SU-DHL-6 (cell line): ENCODE data around the gene PTPRG.

Experiments used
- H2AFZ ChIP-seq: fragments of 200-600 bp; sonication (generic); 2 replicates; pipeline ENCODE4 v1.6.1; 2014; ENCODE audit warnings: low read depth, mild to moderate bottlenecking, moderate library complexity, mixed read lengths, antibody characterized with exemption, low read length; ENCODE audit not compliant: severe bottlenecking
- H3F3A ChIP-seq: fragments of 200-600 bp; shearing (Covaris generic); 2 replicates; pipeline ENCODE4 v1.6.0; 2016; ENCODE audit warnings: antibody characterized with exemption, mild to moderate bottlenecking; ENCODE audit not compliant: insufficient read depth
- H3K27ac ChIP-seq: fragments of 200-600 bp; sonication (generic); 2 replicates; pipeline ENCODE4 v1.5.1; 2016; ENCODE audit warnings: low read depth, mild to moderate bottlenecking, low read length, moderate library complexity, mixed read lengths
- H3K27me3 ChIP-seq: fragments of 200-600 bp; sonication (generic), shearing (Covaris generic); 2 replicates; pipeline ENCODE4 v1.6.0; 2014; ENCODE audit warnings: mild to moderate bottlenecking, low read length
- H3K36me3 ChIP-seq: fragments of 200-600 bp; sonication (generic); 2 replicates; pipeline ENCODE4 v1.6.1; 2014; ENCODE audit warnings: mild to moderate bottlenecking, low read length, mixed read lengths
- H3K4me2 ChIP-seq: fragments of 300-600, 200-600 bp; shearing (Covaris generic), sonication (generic); 2 replicates; pipeline ENCODE4 v1.6.0; 2014; ENCODE audit warnings: low read length, low read depth, mild to moderate bottlenecking; ENCODE audit not compliant: poor library complexity, severe bottlenecking
- H3K4me3 ChIP-seq: fragments of 200-600 bp; sonication (generic); 2 replicates; pipeline ENCODE4 v1.5.1; 2014; ENCODE audit warnings: antibody characterized with exemption, low read length, mild to moderate bottlenecking, mixed read lengths; ENCODE audit not compliant: insufficient read depth, poor library complexity, severe bottlenecking
- H3K79me2 ChIP-seq: fragments of 200-600 bp; sonication (generic); 2 replicates; pipeline ENCODE4 v1.6.1; 2014; ENCODE audit warnings: mild to moderate bottlenecking, low read length, moderate library complexity; ENCODE audit not compliant: insufficient read depth
- H3K9ac ChIP-seq: fragments of 200-600 bp; sonication (generic); 2 replicates; pipeline ENCODE4 v1.7.0; 2014; ENCODE audit warnings: mild to moderate bottlenecking, low read length
- H3K9me2 ChIP-seq: fragments of 200-600 bp; sonication (generic); replicated peaks from 2 replicates; pipeline ENCODE4 v1.6.1; 2014; ENCODE audit warnings: low read length; ENCODE audit not compliant: insufficient read depth
- H3K9me3 ChIP-seq: fragments of 200-600 bp; sonication (generic); 2 replicates; pipeline ENCODE4 v1.6.1; 2014; ENCODE audit warnings: low read length, mixed read lengths; ENCODE audit not compliant: insufficient read depth
- H4K20me1 ChIP-seq: fragments of 200-600 bp; sonication (generic); 2 replicates; pipeline ENCODE4 v1.6.1; 2014; ENCODE audit warnings: low read depth, mild to moderate bottlenecking, antibody characterized with exemption, low read length, moderate library complexity, mixed read lengths
- EZH2phosphoT487 ChIP-seq: fragments of 200-600 bp; sonication (generic), shearing (Covaris generic); conservative IDR thresholded peaks from 2 replicates; pipeline ENCODE4 v1.6.1; 2018; ENCODE audit warnings: mild to moderate bottlenecking, antibody characterized with exemption, low read length, moderate library complexity, mixed read lengths
- TF ChIP-seq, protein P1 (sequence below): fragments of 200-600 bp; sonication (generic); IDR thresholded peaks from one replicate; pipeline ENCODE4 v1.5.1; 2017; ENCODE audit warnings: antibody characterized with exemption, mild to moderate bottlenecking, low read length, moderate library complexity; ENCODE audit not compliant: insufficient read depth, poor library complexity, severe bottlenecking

Gene PTPRG

DNA sequence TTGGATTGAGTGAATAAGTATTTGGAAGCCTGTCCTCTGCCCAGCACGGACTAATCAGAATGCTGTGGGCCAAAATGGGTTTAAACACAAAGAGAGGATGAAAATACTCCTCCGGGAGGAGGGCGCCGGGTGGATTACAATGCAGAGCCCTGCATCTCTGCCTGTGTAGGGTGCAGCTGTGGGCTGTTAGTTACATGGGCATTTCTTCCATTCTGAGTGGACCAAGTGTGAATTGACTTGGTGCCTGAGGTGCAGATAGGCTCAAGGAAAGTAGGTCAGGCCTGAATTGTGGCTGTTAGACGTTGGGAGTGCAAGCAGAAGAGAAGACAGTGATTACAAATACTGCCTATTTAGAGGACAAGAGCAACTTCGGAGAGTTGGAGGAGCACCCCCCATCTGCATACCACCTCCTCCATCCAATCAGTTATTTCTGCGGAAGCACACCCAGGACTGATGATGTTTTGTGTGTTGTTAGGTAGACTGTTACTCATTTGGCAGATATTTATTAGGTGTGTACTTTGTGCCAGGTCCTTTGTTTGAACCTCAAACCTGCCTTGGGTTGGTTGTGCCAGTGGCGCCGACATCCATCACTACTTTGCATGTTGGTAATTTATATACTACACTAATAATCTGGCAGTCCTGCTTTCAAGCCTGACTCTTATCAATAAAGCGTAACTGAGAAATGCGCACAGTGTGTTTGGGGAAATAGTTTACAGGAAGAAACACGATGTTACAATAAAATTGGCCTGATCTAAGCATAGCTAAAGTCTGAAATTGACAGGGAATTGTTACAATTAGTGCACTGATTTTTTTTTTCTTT is 33.0 kb downstream of the PTPRG start:
- no peaks in the 10 kb centered on the region for H3F3A ChIP-seq
- H3K4me2 ChIP-seq = no peak overlapping the region
- no peak overlapping the region for H3K4me3 ChIP-seq
- no peaks in the 10 kb centered on the region; the same call in 1 of the 2 replicates for H4K20me1 ChIP-seq
- no peaks in the 10 kb centered on the region for H3K9me2 ChIP-seq
- no peak for TF ChIP-seq EZH2phosphoT487
- TF ChIP-seq, protein P1, sequence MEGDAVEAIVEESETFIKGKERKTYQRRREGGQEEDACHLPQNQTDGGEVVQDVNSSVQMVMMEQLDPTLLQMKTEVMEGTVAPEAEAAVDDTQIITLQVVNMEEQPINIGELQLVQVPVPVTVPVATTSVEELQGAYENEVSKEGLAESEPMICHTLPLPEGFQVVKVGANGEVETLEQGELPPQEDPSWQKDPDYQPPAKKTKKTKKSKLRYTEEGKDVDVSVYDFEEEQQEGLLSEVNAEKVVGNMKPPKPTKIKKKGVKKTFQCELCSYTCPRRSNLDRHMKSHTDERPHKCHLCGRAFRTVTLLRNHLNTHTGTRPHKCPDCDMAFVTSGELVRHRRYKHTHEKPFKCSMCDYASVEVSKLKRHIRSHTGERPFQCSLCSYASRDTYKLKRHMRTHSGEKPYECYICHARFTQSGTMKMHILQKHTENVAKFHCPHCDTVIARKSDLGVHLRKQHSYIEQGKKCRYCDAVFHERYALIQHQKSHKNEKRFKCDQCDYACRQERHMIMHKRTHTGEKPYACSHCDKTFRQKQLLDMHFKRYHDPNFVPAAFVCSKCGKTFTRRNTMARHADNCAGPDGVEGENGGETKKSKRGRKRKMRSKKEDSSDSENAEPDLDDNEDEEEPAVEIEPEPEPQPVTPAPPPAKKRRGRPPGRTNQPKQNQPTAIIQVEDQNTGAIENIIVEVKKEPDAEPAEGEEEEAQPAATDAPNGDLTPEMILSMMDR = no peak
- H3K9me3 ChIP-seq = no peaks in the 10 kb centered on the region
- no peak overlapping the region for H2AFZ ChIP-seq
- no peaks in the 10 kb centered on the region for H3K27me3 ChIP-seq
- H3K9ac ChIP-seq = no peak overlapping the region
- H3K79me2 ChIP-seq = no peaks in the 10 kb centered on the region
- no peaks in the 10 kb centered on the region for H3K36me3 ChIP-seq
- H3K27ac ChIP-seq = no peak overlapping the region

DNA sequence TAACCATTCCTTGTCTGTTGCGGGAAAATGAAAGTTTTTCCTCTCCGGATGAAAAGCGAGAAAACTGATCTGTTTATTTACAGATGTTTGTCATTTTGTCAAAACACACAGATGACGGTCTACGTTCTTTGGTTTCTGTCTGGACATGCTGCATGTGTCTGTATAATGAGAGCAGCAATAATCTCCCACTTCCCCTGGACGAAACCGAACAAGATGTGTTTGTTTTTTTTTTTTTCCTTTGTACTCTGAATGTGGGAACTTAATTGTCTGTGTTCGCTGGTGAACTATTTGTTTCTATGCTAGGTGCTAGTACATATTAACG is 33.6 kb downstream of the PTPRG start:
- H3K4me3 ChIP-seq = no peak overlapping the region
- H3K27ac ChIP-seq = no peak overlapping the region
- no peak overlapping the region for H2AFZ ChIP-seq
- no peaks in the 10 kb centered on the region for H3K27me3 ChIP-seq
- no peaks in the 10 kb centered on the region for H3K9me3 ChIP-seq
- H3K79me2 ChIP-seq = no peaks in the 10 kb centered on the region
- no peaks in the 10 kb centered on the region for H3K9me2 ChIP-seq
- no peaks in the 10 kb centered on the region for H3K36me3 ChIP-seq
- H3K4me2 ChIP-seq = no peak overlapping the region
- no peak overlapping the region for H3K9ac ChIP-seq
- TF ChIP-seq, protein P1 = no peak
- no peak for TF ChIP-seq EZH2phosphoT487
- no peaks in the 10 kb centered on the region; the same call in 1 of the 2 replicates for H4K20me1 ChIP-seq
- H3F3A ChIP-seq = no peaks in the 10 kb centered on the region

DNA sequence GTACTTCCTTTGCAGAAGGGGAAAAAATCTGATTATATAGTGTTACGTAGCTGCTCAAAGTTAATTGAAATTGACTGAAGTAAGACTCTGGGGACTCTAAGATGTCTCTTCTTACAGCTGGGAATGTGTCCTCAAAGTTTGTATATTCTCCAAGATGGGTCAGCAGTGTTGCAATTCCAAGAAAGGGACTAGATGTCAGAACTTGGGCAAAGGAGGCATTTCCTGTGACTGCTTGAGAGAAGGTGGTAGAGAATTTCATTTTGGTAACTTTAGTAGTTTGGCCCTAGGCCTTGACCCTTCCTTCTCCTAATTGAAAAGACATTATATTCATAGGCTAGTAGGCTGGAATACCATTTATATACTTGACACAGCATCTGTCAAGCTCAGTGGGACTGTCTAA is 33.9 kb downstream of the PTPRG start:
- no peaks in the 10 kb centered on the region for H3K9me2 ChIP-seq
- TF ChIP-seq, protein P1 = no peak
- no peak for TF ChIP-seq EZH2phosphoT487
- H3K27ac ChIP-seq = no peak overlapping the region
- H3K36me3 ChIP-seq = no peaks in the 10 kb centered on the region
- H3K79me2 ChIP-seq = no peaks in the 10 kb centered on the region
- no peaks in the 10 kb centered on the region; the same call in 1 of the 2 replicates for H4K20me1 ChIP-seq
- no peaks in the 10 kb centered on the region for H3F3A ChIP-seq
- no peaks in the 10 kb centered on the region for H3K27me3 ChIP-seq
- no peak overlapping the region for H2AFZ ChIP-seq
- H3K4me3 ChIP-seq = no peak overlapping the region
- no peak overlapping the region for H3K9ac ChIP-seq
- H3K9me3 ChIP-seq = no peaks in the 10 kb centered on the region
- no peak overlapping the region for H3K4me2 ChIP-seq
